PFSK-1 (cell line): ENCODE measurements around the gene COIL.

Experiments
- POLR2AphosphoS5 ChIP-seq: IDR thresholded peaks from 2 replicates; pipeline ENCODE4 v1.6.1; 2012; ENCODE audit warnings: low read depth, mild to moderate bottlenecking, control low read depth, low read length, moderate library complexity
- SIN3A ChIP-seq: IDR thresholded peaks from 2 replicates; pipeline ENCODE4 v1.6.1; 2012; ENCODE audit warnings: mild to moderate bottlenecking, low read length, moderate library complexity, borderline replicate concordance; ENCODE audit not compliant: insufficient read depth
- TAF1 ChIP-seq: IDR thresholded peaks from 2 replicates; pipeline ENCODE4 v1.6.1; 2012; ENCODE audit warnings: low read length, control low read depth, borderline replicate concordance; ENCODE audit not compliant: insufficient read depth

GRCh38 chr17:56985371-56986162 is 24.7 kb upstream of the COIL start:
- TF ChIP-seq POLR2AphosphoS5 (no peak), SIN3A (no peak), TAF1 (no peak)
